ENCODE data around the gene TOP2A.

Gene TOP2A

GRCh38 chr17:40417609-40418427, at the start of gene TOP2A:
TSS of gene TOP2A (minus strand) at chr17:40417896. CDS start at chr17:40417791, 105 bp downstream.
- DNase-seq (ENCODE audit: low read depth), result peak; percentile 93

GRCh38 chr17:40467281-40467867, 49.7 kb upstream of the TOP2A start:
- DNase-seq (ENCODE audit: low read depth), result no peak

GRCh38 chr17:40466298-40466971, 48.7 kb upstream of the TOP2A start:
- no peak for DNase-seq (ENCODE audit: low read depth)

GRCh38 chr17:40464392-40464855, 46.7 kb upstream of the TOP2A start:
- DNase-seq (ENCODE audit: low read depth), result no peak

- no peak for DNase-seq (ENCODE audit: low read depth)
Measured at GRCh38 chr17:40463122-40463550, 45.4 kb upstream of the TOP2A start.

- DNase-seq (ENCODE audit: low read depth), result no peak
Measured at GRCh38 chr17:40462343-40463121, 44.8 kb upstream of the TOP2A start.

- no peak for DNase-seq (ENCODE audit: low read depth)
Measured at GRCh38 chr17:40461732-40462342, 44.1 kb upstream of the TOP2A start.

- no peak for DNase-seq (ENCODE audit: low read depth)
Measured at GRCh38 chr17:40460968-40461731, 43.5 kb upstream of the TOP2A start.

GRCh38 chr17:40460604-40460967, 42.9 kb upstream of the TOP2A start:
- DNase-seq (ENCODE audit: low read depth), result no peak

GRCh38 chr17:40459636-40460603, 42.2 kb upstream of the TOP2A start:
- no peak for DNase-seq (ENCODE audit: low read depth)

GRCh38 chr17:40458851-40459482, 41.3 kb upstream of the TOP2A start:
- DNase-seq (ENCODE audit: low read depth), result no peak

GRCh38 chr17:40457964-40458791, 40.5 kb upstream of the TOP2A start:
- DNase-seq (ENCODE audit: low read depth), result no peak

GRCh38 chr17:40457369-40457768, 39.7 kb upstream of the TOP2A start:
- DNase-seq (ENCODE audit: low read depth), result no peak

- no peak for DNase-seq (ENCODE audit: low read depth)
Measured at GRCh38 chr17:40456396-40456951, 38.8 kb upstream of the TOP2A start.

GRCh38 chr17:40454613-40454995, 36.9 kb upstream of the TOP2A start:
- no peak for DNase-seq (ENCODE audit: low read depth)

GRCh38 chr17:40453881-40454612, 36.4 kb upstream of the TOP2A start:
- DNase-seq (ENCODE audit: low read depth), result no peak

GRCh38 chr17:40452921-40453378, 35.3 kb upstream of the TOP2A start:
- no peak for DNase-seq (ENCODE audit: low read depth)

All from stimulated activated CD8-positive, alpha-beta memory T cell treated with anti-CD3 and anti-CD28 coated beads, Interleukin-12 subunit alpha, Interleukin-12 subunit beta, amount 100 ng/mL, for 1 hour (primary cell).